Caki2 (cell line): ENCODE data around the gene ACTL7A. TPM values are rescaled to one million over a fixed set of nuclear protein-coding genes. Genes with fewer than 3 reads are reported as not detected.
"Not testable (repeated sequence)": the region's sequence is repeated elsewhere in the genome, so short reads cannot be mapped to it uniquely, and the experiment has no call there.

Experiments used
- DNase-seq: peaks from one replicate; pipeline ENCODE4 v3.0.0-alpha.2; 2015; ENCODE audit warnings: low read depth
- in situ Hi-C: cut with HindIII; loops from 2 replicates; pipeline ENCODE4 v1.10.0; 2016; ENCODE audit warnings: low sequenced_read_pairs, low pct_unique_long_range_greater_than_20kb, mixed read lengths
- total RNA-seq: library from RNA; depleted of rRNA; stranded (reverse); fragments of >200 nt; shearing (Covaris generic); gene quantifications from 2 replicates; pipeline ENCODE4 v1.2.3, GENCODE V29; 2014; ENCODE audit warnings: low replicate concordance; rRNA removed

ACTL7A gene
- total RNA-seq, 1 experiment from 2014 or later: not detected

- in situ Hi-C loops, DNase-seq: not testable (repeated sequence)
Measured at GRCh38 chr9:108899023-108899695, 37.1 kb downstream of the ACTL7A start.

- in situ Hi-C loops: no loop called here
- DNase-seq: no peak
Measured at GRCh38 chr9:108900176-108900575, 38.1 kb downstream of the ACTL7A start.

- DNase-seq: no peak
- in situ Hi-C loops: no loop called here
Measured at GRCh38 chr9:108903420-108904103, 41.5 kb downstream of the ACTL7A start.

GRCh38 chr9:108904161-108904560 lies 42.1 kb downstream of the ACTL7A start:
- DNase-seq: no peak
- in situ Hi-C loops: no loop called here

- in situ Hi-C loops: no loop called here
- DNase-seq: no peak
Measured at GRCh38 chr9:108905494-108905893, 43.4 kb downstream of the ACTL7A start.

GRCh38 chr9:108910402-108910801 lies 48.3 kb downstream of the ACTL7A start:
- in situ Hi-C loops: no loop called here
- no peak for DNase-seq

GRCh38 chr9:108910914-108911313 lies 48.8 kb downstream of the ACTL7A start:
- in situ Hi-C loops: no loop called here
- DNase-seq: no peak

- DNase-seq: no peak
- in situ Hi-C loops: no loop called here
Measured at GRCh38 chr9:108911820-108912219, 49.8 kb downstream of the ACTL7A start.

Other genes with a start within 250 kb of the ACTL7A start
- gene ACTL7B, start 6.3 kb upstream of the ACTL7A start, total RNA-seq: not detected in 2 replicates
- 17.7 and 22.1 TPM in 2 replicates for gene ELP1, start 71.9 kb downstream of the ACTL7A start, total RNA-seq
- 11.7 and 14.2 TPM in 2 replicates for gene ABITRAM, start 72.1 kb downstream of the ACTL7A start, total RNA-seq
- 80.3 and 113 TPM in 2 replicates for gene CTNNAL1, start 151.2 kb downstream of the ACTL7A start, total RNA-seq